ENCODE data around the gene SMYD5.

Gene SMYD5

DNA sequence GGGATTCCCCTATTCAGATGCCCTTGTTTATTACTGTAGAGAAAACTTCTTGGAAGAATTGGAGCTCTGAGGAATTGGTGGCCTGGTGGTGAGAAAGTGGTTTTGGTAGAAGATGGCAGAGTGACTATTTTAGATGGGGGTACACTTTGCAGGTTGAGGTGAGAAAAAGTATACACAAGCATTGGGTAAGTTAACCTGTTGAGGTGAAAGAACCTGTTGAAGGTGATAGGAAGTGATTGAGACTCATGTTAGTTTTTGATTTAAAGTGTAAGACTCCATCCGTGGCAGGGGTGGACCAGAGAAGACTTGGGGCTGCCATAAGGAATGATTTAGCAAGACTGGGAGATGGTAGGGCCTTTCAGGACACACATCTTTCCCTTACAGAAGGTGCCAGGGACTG lies 23.1 kb downstream of the SMYD5 start (continued):
- TF ChIP-seq ZNF362 (tag by site-specific recombination; IDR thresholded peaks at IDR 0.05) = no peak

DNA sequence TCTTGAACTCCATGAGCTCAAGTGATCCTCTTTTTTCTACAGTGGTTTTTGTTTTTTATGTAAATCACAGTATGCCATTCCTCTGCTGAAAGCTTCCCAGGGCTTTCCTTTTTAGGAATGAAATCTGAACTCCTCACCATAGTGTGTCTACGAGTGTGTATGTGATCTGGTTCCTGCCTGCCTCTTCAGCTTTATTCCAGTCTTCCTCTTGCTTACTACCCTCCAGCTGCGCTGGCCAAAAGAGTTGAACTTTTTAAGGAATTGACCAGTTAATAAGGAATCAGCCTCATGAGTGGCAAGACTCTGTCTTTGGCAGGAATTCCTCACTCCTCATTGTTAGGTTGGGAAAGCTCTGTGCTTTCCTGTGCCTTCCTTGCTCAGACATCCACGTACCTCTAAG lies 24.1 kb downstream of the SMYD5 start:
- CTCF ChIA-PET = interaction anchor here (1.0 kb wide), 1 partner anchor 23 kb away, joined by 3 read pairs; no protein-coding TSS in a partner anchor

DNA sequence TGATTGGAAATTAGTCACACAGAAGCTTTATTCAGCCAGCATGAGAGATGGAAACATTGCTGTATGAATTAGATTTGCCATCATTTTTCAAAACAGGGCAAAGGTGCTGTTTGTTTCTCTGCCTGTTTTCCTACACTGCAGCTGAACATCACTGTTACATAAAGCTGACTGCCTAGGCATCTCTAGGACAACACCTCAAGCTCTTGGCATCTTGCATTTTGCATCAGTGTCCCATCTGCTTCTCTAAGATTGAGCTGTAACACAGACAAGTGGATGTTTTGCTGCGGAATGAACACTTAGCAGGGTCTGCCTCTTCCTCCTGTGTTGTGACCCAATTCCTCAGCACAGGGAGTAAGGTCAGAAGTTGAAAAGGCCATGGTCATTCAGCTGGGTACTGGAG lies 24.9 kb downstream of the SMYD5 start:
- no peak for TF ChIP-seq ZNF645 (tag by site-specific recombination; IDR thresholded peaks at IDR 0.05)
- TF ChIP-seq ZNF324 (tag by site-specific recombination; IDR thresholded peaks at IDR 0.05) = no peak
- no peak for TF ChIP-seq ZNF133 (tag by site-specific recombination; IDR thresholded peaks at IDR 0.05)
- TF ChIP-seq ZNF776 (tag by site-specific recombination; IDR thresholded peaks at IDR 0.05; ENCODE audit: borderline replicate concordance) = no peak
- TF ChIP-seq ZNF837 (tag by site-specific recombination; IDR thresholded peaks at IDR 0.05) = no peak
- no peak for TF ChIP-seq ZNF23 (tag by site-specific recombination; IDR thresholded peaks at IDR 0.05; ENCODE audit: borderline replicate concordance)
- TF ChIP-seq ZNF621 (tag by site-specific recombination; IDR thresholded peaks at IDR 0.05) = no peak
- TF ChIP-seq ZNF544 (tag by site-specific recombination; IDR thresholded peaks at IDR 0.05) = no peak
- no peak for TF ChIP-seq ZNF37A (tag by site-specific recombination; IDR thresholded peaks at IDR 0.05)
- TF ChIP-seq, protein P1, sequence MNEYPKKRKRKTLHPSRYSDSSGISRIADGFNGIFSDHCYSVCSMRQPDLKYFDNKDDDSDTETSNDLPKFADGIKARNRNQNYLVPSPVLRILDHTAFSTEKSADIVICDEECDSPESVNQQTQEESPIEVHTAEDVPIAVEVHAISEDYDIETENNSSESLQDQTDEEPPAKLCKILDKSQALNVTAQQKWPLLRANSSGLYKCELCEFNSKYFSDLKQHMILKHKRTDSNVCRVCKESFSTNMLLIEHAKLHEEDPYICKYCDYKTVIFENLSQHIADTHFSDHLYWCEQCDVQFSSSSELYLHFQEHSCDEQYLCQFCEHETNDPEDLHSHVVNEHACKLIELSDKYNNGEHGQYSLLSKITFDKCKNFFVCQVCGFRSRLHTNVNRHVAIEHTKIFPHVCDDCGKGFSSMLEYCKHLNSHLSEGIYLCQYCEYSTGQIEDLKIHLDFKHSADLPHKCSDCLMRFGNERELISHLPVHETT (tag by site-specific recombination; IDR thresholded peaks at IDR 0.05) = no peak
- peaks cover 10% of the 10 kb centered on the region; the same call in 1 of the 2 replicates for H3K4me1 ChIP-seq (ENCODE audit: control insufficient read depth, insufficient read depth, low read length)
- H3K4me3 ChIP-seq (ENCODE audit: low read depth, low read length) = no peak overlapping the region
- ChIA-PET POLR2A (interaction anchor here (0.7 kb wide), 1 partner anchor 14 kb away, joined by 3 read pairs; no protein-coding TSS in a partner anchor), CTCF (interaction anchor here (1.0 kb wide), 1 partner anchor 24 kb away, joined by 3 read pairs; no protein-coding TSS in a partner anchor)
- H3K36me3 ChIP-seq (ENCODE audit: control insufficient read depth in 2 of 2, insufficient read depth in 1 of 2, low read length in 2 of 2) = peaks cover 37 to 88% of the 10 kb centered on the region in 2 experiments
- no peaks in the 10 kb centered on the region for H3K9me3 ChIP-seq (ENCODE audit: control insufficient read depth, insufficient read depth, low read depth, low read length)
- no peak overlapping the region for H3K27ac ChIP-seq (ENCODE audit: extremely low read depth, low read depth, low read length)

More for the DNA sequence above, 24.1 kb downstream of the SMYD5 start:
- H3K36me3 ChIP-seq (ENCODE audit: control insufficient read depth in 2 of 2, insufficient read depth in 1 of 2, low read length in 2 of 2) = peaks cover 37 to 80% of the 10 kb centered on the region in 2 experiments
- TF ChIP-seq, protein P2, sequence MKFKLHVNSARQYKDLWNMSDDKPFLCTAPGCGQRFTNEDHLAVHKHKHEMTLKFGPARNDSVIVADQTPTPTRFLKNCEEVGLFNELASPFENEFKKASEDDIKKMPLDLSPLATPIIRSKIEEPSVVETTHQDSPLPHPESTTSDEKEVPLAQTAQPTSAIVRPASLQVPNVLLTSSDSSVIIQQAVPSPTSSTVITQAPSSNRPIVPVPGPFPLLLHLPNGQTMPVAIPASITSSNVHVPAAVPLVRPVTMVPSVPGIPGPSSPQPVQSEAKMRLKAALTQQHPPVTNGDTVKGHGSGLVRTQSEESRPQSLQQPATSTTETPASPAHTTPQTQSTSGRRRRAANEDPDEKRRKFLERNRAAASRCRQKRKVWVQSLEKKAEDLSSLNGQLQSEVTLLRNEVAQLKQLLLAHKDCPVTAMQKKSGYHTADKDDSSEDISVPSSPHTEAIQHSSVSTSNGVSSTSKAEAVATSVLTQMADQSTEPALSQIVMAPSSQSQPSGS (tag by site-specific recombination; IDR thresholded peaks at IDR 0.05; ENCODE audit: low read depth) = no peak
- TF ChIP-seq PRDM1 (tag by site-specific recombination; IDR thresholded peaks at IDR 0.05) = 0 out of 2 replicates have a peak, but pooled peaks have one; percentile 20
- POLR2A ChIA-PET = no interaction called here
- H3K9me3 ChIP-seq (ENCODE audit: control insufficient read depth, insufficient read depth, low read depth, low read length) = no peaks in the 10 kb centered on the region
- no peak overlapping the region for H3K4me3 ChIP-seq (ENCODE audit: low read depth, low read length)
- H3K4me1 ChIP-seq (ENCODE audit: control insufficient read depth, insufficient read depth, low read length) = peaks cover 8% of the 10 kb centered on the region; the same call in 1 of the 2 replicates
- no peak overlapping the region for H3K27ac ChIP-seq (ENCODE audit: extremely low read depth, low read depth, low read length)

- Histone ChIP-seq H3K9me3 (ENCODE audit: control insufficient read depth, insufficient read depth, low read depth, low read length) (no peaks in the 10 kb centered on the region), H3K36me3 (ENCODE audit: control insufficient read depth in 2 of 2, insufficient read depth in 1 of 2, low read length in 2 of 2) (peaks cover 43 to 94% of the 10 kb centered on the region in 2 experiments), H3K27ac (ENCODE audit: extremely low read depth, low read depth, low read length) (no peak overlapping the region), H3K4me1 (ENCODE audit: control insufficient read depth, insufficient read depth, low read length) (peaks cover 10% of the 10 kb centered on the region; the same call in 1 of the 2 replicates), H3K4me3 (ENCODE audit: low read depth, low read length) (no peak overlapping the region)
- ChIA-PET CTCF (no interaction called here), POLR2A (interaction anchor here (0.7 kb wide), 1 partner anchor 13 kb away, joined by 3 read pairs; no protein-coding TSS in a partner anchor)
- TF ChIP-seq TCF7L2 (IDR thresholded peaks at IDR 0.05; ENCODE audit: borderline replicate concordance, low read depth, low read length) (no peak), ZBTB20 (tag by site-specific recombination; IDR thresholded peaks at IDR 0.05) (no peak), ZNF266 (tag by site-specific recombination; IDR thresholded peaks at IDR 0.05; ENCODE audit: low read depth) (no peak), HOXC10 (CRISPR knock-in tag; IDR thresholded peaks at IDR 0.05) (no peak), ZSCAN5A (tag by site-specific recombination; IDR thresholded peaks at IDR 0.05) (no peak), ZNF23 (tag by site-specific recombination; IDR thresholded peaks at IDR 0.05; ENCODE audit: borderline replicate concordance) (no peak)
- TF ChIP-seq, protein P3, sequence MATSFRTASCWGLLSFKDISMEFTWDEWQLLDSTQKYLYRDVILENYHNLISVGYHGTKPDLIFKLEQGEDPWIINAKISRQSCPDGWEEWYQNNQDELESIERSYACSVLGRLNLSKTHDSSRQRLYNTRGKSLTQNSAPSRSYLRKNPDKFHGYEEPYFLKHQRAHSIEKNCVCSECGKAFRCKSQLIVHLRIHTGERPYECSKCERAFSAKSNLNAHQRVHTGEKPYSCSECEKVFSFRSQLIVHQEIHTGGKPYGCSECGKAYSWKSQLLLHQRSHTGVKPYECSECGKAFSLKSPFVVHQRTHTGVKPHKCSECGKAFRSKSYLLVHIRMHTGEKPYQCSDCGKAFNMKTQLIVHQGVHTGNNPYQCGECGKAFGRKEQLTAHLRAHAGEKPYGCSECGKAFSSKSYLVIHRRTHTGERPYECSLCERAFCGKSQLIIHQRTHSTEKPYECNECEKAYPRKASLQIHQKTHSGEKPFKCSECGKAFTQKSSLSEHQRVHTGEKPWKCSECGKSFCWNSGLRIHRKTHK (tag by site-specific recombination; IDR thresholded peaks at IDR 0.05) = no peak
Measured at GRCh38 chr2:73239776-73240175, 25.7 kb downstream of the SMYD5 start.
